ENCODE measurements around the gene PSMA3. TPM values are rescaled to one million over a fixed set of nuclear protein-coding genes. Genes with fewer than 3 reads are reported as not detected.
A peak's percentile ranks its signal among the peaks of the same experiment; 100 is the strongest.
"Not testable (repeated sequence)": the region's sequence is repeated elsewhere in the genome, so short reads cannot be mapped to it uniquely, and the experiment has no call there.

Gene PSMA3
- 96.6 TPM for polyA plus RNA-seq (ENCODE audit: insufficient read length)

DNA sequence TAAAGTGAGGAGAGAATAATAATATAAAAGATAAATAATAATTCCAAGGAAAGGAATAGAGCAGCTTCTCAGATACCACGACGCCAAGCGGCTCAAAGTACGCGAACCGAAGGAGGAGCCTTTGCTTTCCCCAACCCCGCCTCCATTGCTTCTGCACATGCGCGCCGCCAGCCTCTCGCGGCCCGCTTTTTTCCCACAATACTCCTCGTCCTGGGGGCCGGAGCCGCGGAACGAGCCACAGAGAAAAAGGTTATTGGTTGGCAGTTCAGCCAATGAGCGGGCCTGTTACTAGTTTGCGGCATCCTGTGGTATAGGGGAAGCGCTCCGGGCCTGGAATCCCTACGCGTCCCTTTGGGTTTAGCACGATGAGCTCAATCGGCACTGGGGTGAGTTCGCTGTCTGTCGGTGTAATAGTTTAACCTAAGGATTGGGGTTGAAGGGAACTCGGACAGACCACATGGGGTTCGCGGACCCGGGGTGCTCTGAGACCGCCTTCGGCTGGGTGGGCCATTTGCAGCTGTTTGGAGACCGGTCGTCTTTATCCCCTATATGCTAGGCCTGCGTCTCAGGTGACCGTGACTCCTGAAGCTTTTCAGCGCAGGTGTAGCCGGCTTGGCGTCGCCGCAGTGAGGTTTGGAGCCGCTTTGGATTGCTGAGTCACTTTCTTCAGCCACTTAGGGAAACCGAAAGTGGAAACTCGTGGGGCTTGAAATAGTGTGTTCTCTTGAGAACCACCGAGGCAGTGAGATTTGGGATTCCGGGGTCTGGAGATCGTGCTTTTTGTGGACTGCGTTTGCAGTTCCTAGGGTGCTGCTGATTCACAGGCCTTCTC, at the start of gene PSMA3:
PSMA3 (plus strand) TSS at position 288 of the 832 bp plus-strand sequence; CDS start at position 366, 78 bp downstream.
- peak; percentile 94 for DNase-seq (ENCODE audit: low read depth)

DNA sequence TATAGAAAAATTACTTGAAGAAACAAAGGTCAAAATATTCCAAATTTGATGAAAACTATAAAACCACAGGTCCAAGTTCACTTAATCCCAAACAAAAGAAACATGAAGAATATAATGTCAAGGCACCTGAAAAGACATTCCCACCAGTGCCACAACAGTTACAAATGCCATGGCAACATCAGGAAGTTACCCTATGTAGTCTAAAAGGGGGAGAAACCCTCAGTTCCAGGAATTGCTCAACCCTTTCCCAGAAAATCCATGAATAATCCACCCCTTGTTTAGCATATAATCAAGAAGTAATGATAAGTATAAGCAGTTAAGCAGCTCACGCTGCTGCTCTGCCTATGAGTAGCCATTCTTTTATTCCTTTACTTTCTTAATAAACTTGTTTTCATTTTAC, 48.4 kb upstream of the PSMA3 start:
- DNase-seq (ENCODE audit: low read depth): no peak

DNA sequence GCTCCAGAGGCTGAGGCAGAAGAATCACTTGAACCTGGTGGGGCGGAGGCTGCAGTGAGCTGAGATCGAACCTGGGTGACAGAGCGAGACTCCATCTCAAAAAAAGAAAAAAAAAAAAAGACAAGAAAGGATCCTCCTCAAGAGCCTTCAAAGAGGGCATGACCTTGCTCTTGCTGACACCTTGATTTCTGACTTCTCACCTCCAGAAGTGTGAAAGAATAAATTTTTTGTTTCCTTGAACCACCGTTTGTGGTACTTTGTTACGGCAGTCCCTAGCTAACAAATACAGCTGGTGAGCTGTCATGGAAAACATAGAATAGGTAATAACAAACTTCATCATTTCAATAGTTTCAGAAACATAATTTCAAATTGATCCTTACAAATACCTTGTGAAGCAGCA, 46.6 kb upstream of the PSMA3 start:
- DNase-seq (ENCODE audit: low read depth): no peak

DNA sequence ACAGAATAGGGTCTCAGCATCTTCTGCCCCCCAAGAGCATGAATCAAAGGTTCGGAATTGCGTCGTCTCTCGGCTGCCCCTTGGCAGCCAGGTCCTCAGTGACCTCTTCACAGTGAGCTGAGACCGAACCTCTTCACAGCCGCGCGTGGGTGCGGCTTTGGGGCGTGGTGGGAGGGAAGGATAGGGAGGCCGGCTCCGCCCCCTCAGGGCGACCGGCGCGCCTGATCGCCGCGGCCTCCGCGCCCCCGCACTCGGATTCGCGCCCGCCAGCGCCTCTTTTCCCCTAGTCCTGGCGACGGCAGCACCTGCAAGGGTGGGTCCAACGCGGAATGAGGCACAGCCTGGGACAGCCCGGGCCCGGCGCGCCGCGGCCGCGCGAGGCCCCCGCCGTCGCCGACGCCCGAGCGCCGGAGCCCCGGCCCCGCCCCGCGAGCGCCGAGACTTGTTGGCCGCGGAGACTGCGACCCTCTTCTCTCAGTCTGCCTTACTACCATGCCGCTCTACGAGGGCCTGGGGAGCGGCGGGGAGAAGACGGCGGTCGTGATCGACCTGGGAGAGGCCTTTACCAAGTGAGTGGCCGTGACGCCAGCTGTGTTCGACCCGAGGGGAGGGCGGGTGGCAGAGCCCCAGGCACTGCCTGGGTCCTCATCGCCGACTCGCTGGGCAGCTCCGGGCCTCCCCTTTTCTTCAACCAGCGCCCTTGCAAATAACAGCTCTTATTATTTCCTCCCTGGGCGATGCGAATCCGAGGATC, 44.7 kb upstream of the PSMA3 start, which contains the start of gene ACTR10:
ACTR10 (plus strand) TSS at position 424 of the 754 bp plus-strand sequence; CDS start at position 493, 69 bp downstream.
- peak; percentile 39 for DNase-seq (ENCODE audit: low read depth)

DNA sequence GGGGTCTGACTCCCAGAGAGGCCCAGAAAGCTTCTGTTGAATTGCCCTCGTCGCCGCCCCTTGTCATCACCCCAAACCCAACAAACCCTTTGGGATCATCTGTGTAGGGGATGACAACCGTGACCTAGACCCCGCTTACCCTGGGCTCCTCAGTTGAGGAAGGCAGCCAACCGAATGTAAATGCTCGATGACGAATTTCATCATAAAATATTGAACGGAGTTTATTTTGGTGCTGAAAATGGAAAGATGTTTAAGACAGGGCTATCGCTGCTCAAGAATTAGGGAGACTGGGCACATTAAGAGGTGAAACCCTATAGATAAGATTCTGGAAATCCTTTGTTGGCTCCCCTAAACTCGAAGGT, 44.2 kb upstream of the PSMA3 start:
- no peak for DNase-seq (ENCODE audit: low read depth)

DNA sequence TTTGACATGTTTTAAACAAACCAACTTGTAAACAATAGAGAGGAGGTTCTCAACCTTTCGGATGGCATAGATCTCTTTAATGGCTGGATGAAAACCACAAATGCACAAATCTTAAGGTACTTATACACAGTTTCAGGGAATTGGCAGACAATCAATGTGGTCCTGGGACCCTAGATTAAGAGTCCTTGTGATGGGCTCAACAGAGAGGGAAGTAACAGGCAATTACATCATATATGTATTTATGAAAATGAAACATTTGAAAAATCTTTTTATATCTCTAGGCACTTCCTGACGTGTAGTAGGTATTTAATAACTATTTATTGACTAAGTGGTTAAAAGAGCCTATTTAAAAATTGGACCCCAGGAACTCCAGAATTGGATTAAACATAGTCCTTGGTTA, 43.8 kb upstream of the PSMA3 start:
- no peak for DNase-seq (ENCODE audit: low read depth)

DNA sequence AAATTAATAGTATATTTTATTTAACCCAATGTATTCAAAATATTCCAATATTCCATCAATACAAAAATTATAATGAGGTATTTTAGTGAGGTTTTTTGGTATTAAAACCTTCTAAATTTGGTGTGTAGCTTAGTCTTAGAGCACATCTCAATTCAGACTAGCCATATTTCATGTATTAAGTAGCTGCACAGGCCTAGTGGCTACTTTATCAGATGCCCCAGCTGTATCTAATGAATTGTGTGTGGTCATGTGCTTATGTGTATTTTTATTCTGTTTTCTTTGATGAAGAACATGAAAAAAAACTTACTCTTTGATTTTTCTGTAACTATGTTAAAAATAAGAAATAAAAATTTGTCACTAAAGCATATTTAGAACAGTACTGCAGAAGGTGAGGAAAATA, 31.5 kb upstream of the PSMA3 start:
- no peak for DNase-seq (ENCODE audit: low read depth)

DNA sequence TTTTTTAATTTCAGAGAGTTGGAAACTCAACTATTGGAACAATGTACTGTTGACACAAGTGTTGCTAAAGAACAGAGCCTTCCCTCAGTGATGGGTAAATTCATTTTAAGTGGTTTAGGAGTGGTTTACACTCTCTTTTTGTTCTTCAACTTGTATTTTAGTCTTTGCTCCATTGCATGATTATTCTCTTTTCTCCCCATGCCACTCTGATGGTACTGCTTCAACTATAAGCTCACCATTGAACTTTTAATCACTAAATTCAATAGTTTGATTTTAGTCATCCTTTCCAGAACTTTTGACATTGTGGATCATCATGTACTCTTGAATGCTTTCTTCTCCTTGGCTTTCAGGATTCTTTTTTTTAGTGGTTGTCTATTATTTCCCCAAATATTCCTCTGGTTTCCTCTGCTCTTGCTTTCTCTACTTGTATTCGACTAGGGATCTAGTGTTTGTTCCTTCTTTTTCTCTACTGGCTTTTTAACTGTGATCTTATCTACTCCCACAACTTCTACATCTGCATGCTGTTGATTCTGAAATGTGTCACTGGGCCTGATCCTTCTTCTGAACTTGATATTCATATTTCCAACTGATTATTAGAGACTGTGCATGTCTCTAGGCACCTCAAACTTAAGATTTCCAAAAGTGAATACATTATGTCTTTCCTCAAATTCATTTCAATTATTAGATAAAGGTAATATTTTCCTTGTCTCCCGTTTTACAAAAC, 29.3 kb upstream of the PSMA3 start:
- DNase-seq (ENCODE audit: low read depth): no peak

DNA sequence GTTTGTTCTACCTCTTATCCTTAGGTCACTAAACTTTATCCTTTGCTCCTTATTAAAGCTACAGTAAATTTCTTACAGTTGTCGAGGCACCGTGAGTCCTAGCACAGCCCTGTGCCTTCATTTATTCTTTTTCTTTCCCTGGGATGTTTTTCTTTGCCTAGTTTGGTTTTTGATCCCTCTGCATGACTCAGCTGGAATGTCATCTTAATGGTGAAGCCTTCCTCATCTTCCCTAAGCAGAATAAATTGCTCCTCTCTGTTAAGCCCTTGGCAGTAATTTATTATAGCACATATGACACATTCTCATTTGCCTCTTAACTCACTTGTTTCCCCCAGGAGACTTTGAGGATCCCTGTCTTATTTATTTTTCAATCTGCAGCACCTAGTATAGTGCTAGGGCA, 28.1 kb upstream of the PSMA3 start:
- DNase-seq (ENCODE audit: low read depth): no peak

DNA sequence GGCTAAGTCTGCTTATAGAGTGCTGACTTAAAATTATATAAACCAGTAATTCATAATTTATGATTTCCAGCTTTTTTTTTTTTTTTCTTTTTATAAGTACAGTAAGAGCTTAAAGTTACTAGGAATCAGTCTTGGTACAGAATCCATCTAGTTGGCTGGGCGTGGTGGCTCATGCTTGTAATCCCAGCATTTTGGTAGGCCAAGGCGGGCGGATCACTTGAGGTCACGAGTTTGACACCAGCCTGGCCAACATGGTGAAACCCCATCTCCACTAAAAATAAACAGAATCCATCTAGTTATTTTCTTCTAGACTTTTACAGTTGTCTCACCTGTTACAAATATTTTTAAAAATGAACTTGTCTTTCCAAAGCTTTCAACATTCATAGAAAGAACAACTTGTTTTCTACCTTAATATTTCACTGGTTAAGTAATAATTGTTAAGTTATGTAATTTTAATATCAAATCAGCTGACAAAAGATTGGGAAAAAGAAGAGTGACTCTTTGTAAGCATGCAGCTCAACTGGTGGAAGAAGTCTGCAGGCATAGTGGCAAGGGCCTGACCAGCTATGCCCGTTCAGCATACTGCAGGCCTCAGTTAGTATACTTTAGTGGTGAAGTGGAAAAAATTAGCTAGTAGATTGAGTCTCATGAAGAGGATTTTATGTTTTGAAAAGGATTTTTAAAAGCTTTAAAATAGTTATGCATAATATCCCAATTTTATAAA, 17.4 kb upstream of the PSMA3 start:
- DNase-seq (ENCODE audit: low read depth): no peak

DNA sequence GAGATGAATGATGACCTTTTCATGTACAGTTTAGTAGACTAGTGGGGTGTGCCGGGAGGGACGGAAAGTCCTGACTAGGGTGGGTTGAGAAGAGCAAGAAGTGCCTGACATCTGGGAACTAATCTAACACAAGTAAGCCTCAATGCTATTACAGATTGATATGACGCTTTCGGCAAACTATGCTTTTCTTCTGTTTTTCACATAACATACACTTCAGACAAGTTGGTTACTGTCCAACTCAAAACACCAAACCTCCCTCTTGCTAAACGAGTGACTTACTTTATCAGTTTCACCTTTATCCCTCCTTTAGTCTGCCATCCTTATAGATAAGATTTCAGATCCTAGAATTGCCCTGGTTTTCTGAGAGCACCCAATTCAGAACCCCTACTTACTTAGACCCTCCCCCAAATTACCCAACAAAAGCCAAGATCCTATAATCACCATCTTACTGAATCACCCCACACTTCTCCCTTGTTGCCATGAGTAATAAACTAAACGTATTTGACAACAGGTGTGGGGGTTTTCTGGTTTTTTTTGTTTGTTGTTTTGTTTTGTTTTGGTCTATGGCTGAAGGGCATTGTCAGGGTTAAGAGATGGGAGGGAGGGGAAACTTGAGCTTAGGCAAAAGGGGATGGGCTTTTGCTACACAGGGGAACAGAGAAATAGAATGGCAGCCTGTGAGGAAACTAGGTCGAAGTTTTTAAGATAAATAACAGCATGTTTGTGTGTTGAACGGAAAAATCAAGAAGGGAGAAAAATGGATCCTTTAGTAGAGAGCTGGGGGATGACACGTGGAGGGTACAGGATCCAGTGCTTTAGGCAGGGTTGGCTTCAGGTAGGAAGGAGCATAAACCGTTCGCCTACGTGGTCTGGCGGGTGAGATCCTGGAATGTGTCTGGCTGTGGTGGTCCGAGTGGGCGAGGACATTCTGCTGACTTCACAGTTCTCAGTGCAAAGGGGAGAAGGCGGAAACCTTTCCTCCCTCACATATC, 6.1 kb upstream of the PSMA3 start:
- DNase-seq (ENCODE audit: low read depth): no peak

DNA sequence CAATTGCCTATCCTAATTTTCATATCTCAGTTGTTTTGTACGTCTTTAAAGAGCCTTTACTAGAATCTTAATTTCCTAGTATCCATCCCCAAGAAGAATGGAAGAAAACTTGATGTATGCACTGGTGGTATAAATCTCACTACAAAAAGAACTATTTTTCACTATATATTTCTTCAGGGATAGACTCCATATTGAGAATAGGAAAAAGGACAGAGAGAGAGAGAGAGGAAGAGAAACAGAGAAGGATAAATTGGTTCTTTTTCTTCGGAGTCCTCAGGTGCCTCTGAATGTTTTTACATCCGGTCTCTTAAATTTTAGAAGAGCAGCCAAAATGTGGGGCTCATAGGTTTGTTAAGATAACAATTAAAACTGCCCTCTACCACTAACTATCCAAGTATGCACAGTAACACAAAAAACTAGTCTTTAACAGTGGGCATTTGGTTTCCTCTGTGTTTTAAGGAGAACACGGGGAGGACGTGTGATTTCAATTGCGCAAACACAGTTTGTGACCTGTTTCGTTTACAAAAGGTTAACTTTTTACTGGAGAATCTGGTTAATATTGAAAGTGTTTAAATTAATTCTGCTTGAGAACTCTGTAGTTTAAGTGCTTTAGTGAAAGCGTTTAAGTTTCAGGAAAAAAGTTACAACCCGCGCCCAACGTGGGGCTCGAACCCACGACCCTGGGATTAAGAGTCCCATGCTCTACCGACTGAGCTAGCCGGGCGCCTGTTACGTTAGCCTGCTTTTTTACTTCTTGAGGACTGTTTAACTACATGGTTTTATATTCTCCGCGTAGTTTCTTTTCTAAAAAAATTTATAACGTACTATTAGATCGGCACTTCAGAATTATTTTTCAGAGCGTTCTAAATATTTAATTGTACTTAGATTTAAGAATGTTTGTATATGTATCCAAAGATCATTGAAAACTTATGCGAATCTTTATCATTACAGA, 5.1 kb upstream of the PSMA3 start:
- DNase-seq (ENCODE audit: low read depth): no peak

DNA sequence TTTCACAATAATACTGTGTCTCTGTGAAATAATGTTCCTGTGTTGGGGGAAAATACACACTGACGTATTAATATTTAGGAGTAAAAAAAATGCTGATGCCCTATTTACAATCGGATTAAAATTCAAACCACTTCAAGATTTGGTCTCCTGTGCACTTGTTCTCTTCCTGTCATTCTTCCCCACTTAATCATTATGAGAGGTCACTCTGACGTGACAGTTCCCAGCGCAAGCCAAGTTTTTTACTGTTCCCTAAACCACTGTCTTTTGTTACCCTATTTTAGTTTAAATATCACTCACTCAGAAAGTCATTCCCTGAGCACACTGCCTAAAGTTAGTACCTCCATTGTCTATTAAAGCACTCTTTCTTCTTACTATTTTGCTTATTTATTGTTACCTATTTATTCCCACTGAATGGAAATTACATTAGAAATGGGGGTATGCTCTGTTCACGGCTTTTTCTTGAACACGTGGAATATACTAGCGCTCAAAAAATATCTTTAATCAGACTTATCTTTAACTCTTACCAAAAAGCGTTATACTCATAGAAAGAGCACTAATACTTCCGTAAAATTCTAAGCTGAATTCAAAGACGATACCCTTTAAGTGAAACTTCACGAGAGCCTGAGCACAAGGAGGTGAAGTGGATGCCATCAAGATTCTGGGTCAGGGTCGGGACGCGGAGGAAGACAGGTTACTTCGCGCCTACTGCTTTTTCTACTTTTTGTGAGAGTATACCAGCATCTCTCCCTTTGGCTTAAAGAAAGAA, 670 bp upstream of the PSMA3 start:
- DNase-seq (ENCODE audit: low read depth): no peak

DNA sequence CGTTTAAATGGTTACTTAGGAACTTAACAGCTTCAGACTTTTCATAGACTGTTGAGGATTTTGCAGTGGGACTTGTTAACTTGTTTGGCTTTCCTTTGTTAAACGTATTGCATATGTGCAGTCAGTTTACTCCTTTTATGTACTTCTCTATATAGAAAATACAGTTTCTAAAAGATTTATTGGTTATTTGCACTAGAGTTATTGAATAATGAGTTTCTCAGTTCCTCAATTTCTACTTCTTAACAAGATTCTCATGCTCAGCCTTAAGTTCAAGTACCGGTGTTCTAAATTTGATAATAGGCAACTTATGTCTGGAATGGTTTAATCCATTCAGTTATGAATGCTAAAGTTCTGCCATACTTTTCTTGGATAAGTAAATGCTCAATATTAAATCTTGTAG, 919 bp downstream of the PSMA3 start:
- no peak for DNase-seq (ENCODE audit: low read depth)

DNA sequence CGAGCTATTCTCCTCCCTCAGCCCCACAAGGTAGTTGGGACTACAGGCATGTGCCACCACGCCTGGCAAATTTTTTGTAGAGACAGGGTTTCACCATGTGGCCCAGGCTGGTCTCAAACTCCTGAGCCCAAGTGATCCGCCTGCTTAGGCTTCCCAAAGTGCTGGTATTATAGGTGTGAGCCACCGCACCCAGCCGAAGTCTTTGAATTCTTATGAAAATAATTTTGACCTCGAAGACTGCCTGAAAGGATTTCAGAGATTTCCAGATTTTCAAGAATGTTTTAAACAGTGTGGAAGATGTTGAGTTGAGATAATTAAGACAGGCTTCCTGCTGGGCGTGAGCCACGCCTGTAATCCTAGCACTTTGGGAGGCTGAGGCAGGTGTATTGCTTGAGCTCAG, 5.0 kb downstream of the PSMA3 start:
- no peak for DNase-seq (ENCODE audit: low read depth)

DNA sequence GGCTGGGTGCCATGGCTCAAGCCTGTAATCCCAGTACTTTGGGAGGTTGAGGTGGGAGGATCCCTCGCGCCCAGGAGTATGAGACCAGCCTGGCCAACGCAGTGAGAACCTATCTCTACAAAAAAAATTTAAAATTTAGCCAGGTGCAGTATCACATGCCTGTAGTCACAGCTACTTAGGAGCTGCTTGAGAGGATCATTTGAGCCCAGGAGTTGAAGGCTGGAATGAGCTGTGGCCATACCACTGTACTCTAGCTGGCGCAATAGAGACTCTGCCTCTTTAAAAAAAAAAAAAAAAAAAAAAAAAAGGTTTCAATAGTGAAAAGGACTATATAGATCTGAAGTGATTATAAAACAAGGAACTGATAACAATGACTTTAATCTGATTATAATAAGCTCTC, 13.5 kb downstream of the PSMA3 start:
- DNase-seq (ENCODE audit: low read depth): no peak

DNA sequence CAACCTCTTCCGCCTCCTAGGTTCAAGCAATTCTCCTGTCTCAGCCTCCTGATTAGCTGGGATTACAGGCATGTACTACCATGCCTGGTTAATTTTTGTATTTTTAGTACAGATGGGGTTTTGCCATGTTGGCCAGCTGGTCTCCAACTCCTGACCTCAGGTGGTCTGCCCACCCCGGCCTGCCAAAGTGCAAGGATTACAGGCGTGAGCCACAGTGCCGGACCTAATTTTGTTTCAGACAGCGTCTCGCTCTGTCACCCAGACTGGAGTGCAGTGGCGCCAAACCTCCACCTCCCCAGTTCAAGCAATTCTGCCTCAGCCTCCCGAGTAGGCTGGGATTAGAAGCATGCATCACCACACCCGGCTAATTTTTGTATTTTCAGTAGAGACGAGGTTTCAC, 17.4 kb downstream of the PSMA3 start:
- DNase-seq (ENCODE audit: low read depth): not testable (repeated sequence)

DNA sequence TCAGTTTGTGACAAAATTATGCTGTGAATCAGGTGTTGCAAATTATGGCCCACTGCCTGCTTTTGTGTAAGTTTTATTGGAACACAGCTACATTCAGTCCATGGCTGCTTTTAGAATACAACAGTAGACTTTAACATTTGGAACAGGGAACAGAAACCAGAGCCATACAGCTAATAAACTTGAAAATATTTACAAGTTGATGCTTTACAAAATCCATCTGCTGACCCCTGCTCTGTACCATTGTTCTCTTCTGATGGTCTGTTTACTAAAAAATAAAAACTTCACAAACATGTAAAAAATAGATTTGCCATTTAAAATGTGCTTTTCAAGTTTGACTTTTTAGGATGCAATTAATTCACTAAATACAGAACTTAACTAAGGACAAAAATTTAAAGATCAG, 20.8 kb downstream of the PSMA3 start:
- no peak for DNase-seq (ENCODE audit: low read depth)

DNA sequence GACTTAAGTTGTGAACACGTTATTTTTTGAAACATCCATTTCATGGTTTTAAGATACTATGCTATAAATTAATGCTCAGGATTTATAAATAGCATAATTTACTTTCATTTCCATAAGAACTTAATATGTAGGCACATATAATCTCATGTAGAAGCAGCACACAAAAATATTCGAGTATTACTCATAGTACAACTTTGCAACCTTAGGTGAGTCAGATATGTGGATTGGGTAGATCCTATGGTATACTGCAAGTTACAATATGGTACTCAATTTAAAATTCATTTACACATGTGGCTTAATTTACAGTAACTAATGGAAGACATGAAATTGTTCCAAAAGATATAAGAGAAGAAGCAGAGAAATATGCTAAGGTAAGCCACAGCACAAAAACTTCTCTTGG, 26.0 kb downstream of the PSMA3 start:
- no peak for DNase-seq (ENCODE audit: low read depth)
